ENCODE measurements around the gene PBX4.

The PBX4 gene

GRCh38 chr19:19550485-19550929, 68.0 kb downstream of the PBX4 start:
- TF ChIP-seq CTCF (IDR thresholded peaks at IDR 0.05), result no peak

- TF ChIP-seq CTCF (IDR thresholded peaks at IDR 0.05), result no peak
Observed at GRCh38 chr19:19549804-19550464, 68.6 kb downstream of the PBX4 start.

GRCh38 chr19:19548915-19549759, 69.3 kb downstream of the PBX4 start:
- no peak for TF ChIP-seq CTCF (IDR thresholded peaks at IDR 0.05)

GRCh38 chr19:19547674-19548336, 70.7 kb downstream of the PBX4 start:
- no peak for TF ChIP-seq CTCF (IDR thresholded peaks at IDR 0.05)

- no peak for TF ChIP-seq CTCF (IDR thresholded peaks at IDR 0.05)
Observed at GRCh38 chr19:19546751-19547162, 71.7 kb downstream of the PBX4 start.

GRCh38 chr19:19545707-19546106, 72.8 kb downstream of the PBX4 start:
- no peak for TF ChIP-seq CTCF (IDR thresholded peaks at IDR 0.05)

GRCh38 chr19:19544954-19545591, 73.4 kb downstream of the PBX4 start:
- no peak for TF ChIP-seq CTCF (IDR thresholded peaks at IDR 0.05)
